GM19099 (cell line): ENCODE measurements around the gene LMNA.

ENCODE experiments used
- POLR2A ChIP-seq: IDR thresholded peaks from 3 replicates; pipeline ENCODE4 v1.6.1; 2011; ENCODE audit warnings: low read depth; ENCODE audit not compliant: insufficient read length; ENCODE audit errors: extremely low read depth

The LMNA gene

GRCh38 chr1:156152628-156153027, 38.1 kb downstream of the LMNA start:
- TF ChIP-seq POLR2A: no peak

- no peak for TF ChIP-seq POLR2A
These were observed 38.9 kb downstream of the LMNA start, which contains the start of gene SEMA4A for GRCh38 chr1:156153362-156153761. SEMA4A (plus strand) TSS chr1:156153585; CDS start chr1:156154579, 994 bp downstream.

- TF ChIP-seq POLR2A: peak; percentile 77
These were observed 39.8 kb downstream of the LMNA start for GRCh38 chr1:156154317-156154749.

GRCh38 chr1:156155756-156156510, 41.4 kb downstream of the LMNA start:
- no peak for TF ChIP-seq POLR2A

GRCh38 chr1:156157506-156157905, 43.0 kb downstream of the LMNA start:
- no peak for TF ChIP-seq POLR2A

GRCh38 chr1:156157966-156158365, 43.5 kb downstream of the LMNA start:
- no peak for TF ChIP-seq POLR2A

GRCh38 chr1:156160000-156160742, 45.7 kb downstream of the LMNA start:
- no peak for TF ChIP-seq POLR2A

GRCh38 chr1:156160743-156161171, 46.2 kb downstream of the LMNA start:
- TF ChIP-seq POLR2A: no peak

GRCh38 chr1:156162430-156163037, 48.0 kb downstream of the LMNA start:
- TF ChIP-seq POLR2A: no peak

GRCh38 chr1:156163712-156164111, 49.2 kb downstream of the LMNA start:
- no peak for TF ChIP-seq POLR2A

- TF ChIP-seq POLR2A: no peak
These were observed 49.8 kb downstream of the LMNA start for GRCh38 chr1:156164125-156164831.

- TF ChIP-seq POLR2A: no peak
These were observed 50.6 kb downstream of the LMNA start for GRCh38 chr1:156165083-156165482.

GRCh38 chr1:156167536-156167935, 53.0 kb downstream of the LMNA start:
- no peak for TF ChIP-seq POLR2A

- no peak for TF ChIP-seq POLR2A
These were observed 58.4 kb downstream of the LMNA start for GRCh38 chr1:156172696-156173470.
